ENCODE measurements around the gene VSTM5.
A peak's percentile ranks its signal among the peaks of the same experiment; 100 is the strongest.
"Not testable (repeated sequence)": the region's sequence is repeated elsewhere in the genome, so short reads cannot be mapped to it uniquely, and the experiment has no call there.

The VSTM5 gene, protein sequence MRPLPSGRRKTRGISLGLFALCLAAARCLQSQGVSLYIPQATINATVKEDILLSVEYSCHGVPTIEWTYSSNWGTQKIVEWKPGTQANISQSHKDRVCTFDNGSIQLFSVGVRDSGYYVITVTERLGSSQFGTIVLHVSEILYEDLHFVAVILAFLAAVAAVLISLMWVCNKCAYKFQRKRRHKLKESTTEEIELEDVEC

DNA sequence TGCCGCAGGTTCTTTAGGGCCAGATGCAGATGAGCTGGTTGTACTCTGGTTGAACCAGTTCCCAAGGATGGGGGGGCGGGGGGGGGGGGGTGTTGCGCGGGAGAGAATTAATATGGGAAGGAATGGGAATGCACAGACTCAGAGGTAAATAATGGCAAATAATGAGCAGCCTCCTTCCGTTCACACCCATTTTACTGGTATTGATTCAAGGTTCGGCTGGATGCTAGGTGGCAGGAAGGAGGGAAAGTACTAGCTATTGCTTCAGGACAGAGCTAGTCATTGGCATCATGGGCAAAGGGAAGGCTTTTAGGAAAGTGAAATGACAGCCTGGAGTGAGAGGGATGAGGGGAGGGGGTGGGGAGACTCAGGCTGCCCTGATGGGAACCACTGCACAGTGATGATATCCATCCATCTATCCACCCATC is at the start of gene VSTM5:
VSTM5 (minus strand) TSS at position 25 of the 425 bp plus-strand sequence. CDS start 116 bp downstream, outside the sequence.
- DNase-seq (ENCODE audit: low spot score): no peak

DNA sequence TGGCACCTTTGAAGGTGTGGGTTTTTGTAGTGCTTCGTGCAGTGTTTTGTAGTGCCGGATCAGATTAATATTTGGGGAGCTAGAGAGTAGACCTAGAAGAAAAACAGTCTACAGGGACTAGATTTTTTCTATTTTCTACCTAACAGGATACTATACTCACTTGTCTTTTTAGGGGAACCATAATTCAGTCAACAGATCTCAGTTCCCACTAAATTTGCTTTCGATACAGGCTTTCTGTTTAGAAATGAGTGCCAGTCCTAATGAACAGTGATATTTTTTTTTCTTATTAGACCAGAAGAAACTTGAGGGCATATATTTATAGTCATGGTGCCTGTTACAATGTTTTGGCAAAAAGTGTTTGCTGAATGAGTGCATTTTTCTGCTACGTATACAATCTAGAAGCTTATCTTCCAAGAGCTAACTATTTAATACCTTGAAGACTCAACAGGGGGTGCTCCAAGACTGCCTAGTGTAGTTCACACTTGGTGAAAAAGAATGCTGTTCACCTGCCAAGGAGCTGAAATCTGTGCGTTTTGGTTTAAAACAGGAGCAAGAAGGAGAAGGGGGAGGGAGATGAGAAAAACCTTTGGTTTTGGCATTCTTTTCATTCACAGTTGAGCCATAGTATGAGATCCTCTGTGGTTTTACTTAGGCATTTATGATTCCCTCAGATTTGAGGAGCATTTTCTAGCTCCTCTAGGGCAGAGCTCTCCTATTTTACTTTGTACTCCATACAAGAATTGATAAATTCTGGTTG is 44.9 kb upstream of the VSTM5 start:
- DNase-seq (ENCODE audit: low spot score): peak; percentile 61

GRCh38 chr11:93890391-93891051 is 40.1 kb upstream of the VSTM5 start:
- DNase-seq (ENCODE audit: low spot score): no peak

- DNase-seq (ENCODE audit: low spot score): no peak
Measured at GRCh38 chr11:93887111-93887510, 36.7 kb upstream of the VSTM5 start.

DNA sequence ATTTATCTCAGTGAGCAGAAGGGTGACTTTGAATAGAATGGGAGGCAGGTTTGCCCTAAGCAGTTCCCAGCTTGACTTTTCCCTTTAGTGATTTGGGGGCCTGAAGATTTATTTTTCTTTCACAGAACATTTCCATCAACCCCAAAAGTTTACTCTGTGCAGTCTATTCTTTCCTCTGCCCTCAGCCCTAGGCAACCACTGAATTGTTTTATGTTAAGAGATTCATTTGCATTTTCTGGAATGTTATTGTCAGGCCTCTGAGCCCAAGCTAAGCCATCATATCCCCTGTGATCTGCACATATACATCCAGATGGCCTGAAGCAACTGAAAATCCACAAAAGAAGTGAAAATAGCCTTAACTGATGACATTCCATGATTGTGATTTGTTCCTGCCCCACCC is 28.7 kb upstream of the VSTM5 start:
- not testable (repeated sequence) for DNase-seq (ENCODE audit: low spot score)

DNA sequence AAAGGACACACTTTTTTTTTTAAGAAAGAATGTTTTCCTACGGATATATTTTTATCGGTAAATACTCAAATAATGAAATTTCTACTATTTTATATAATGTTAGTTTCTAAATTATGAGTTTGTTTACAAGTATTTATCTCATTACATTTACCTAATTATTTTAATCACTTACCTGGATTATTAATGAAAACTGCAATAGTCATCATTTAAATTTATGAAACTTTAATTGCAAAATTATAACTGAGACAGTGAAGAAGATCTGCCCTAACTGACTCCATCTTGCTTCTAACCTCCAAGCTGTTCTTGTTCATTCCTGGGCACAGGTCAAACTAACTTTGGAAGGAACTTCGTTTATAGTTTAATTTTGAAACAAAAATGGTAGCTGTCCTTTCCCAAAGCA is 25.2 kb upstream of the VSTM5 start:
- no peak for DNase-seq (ENCODE audit: low spot score)

- DNase-seq (ENCODE audit: low spot score): no peak
Measured at GRCh38 chr11:93871526-93871925, 21.1 kb upstream of the VSTM5 start.

DNA sequence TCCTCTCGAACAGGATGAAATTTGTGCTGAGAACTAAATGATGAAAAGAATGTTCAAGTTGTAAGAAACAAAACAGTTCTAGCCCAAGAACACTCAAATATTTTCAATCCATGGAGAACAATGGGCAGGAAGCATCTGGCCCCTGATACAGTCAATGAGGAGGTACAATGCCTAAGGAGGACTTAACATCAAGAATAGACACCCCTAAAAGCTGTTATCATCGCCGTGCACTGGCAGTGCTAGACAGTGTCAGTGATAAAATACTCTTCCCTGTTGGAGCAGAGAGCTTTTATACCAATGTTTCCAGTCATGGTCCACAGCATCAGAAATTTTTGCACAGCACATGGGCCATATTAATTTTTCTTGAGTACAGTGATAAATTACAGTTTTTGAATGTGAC is 20.2 kb upstream of the VSTM5 start:
- no peak for DNase-seq (ENCODE audit: low spot score)

- DNase-seq (ENCODE audit: low spot score): no peak
Measured at GRCh38 chr11:93869830-93870229, 19.4 kb upstream of the VSTM5 start.

DNA sequence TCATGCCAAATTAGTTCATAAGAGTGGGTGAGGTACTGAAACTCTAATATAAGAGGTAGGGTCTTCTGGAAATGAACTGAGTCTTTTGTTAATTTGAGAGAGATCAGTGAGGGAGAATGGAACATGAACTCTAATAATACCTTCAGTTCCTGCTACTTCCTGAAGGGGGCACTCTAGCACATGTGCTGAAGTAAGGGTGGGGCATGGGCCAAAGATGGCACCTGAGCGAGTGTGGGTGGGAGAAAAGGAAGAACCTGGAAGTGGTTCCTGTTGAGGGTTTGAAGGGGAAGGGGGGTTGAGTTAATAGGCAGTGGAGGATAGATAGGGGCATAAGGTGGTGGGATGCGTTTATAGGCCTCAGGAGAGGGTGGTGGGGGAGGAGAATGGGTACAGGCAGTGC is 18.0 kb upstream of the VSTM5 start:
- DNase-seq (ENCODE audit: low spot score): peak; percentile 30

DNA sequence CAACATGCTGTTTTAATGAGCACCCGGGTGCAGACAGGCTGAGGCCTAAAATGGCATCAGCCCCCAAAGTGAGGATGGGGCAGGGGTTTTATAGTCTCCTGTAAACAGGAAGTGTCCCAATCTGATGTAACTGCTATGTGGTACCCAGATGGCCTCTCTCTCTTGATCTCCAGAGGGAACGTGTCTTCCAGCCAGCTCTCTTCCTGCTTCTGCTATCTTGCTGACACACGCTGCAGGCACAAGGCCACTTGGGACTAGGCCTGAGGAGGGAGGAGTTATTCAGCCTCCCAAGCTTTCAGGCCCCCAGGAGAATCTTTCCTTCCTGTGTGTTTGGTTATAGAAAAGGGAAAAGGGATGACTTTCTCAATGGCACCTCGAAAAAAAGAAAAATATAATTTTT is 11.4 kb upstream of the VSTM5 start:
- no peak for DNase-seq (ENCODE audit: low spot score)

DNA sequence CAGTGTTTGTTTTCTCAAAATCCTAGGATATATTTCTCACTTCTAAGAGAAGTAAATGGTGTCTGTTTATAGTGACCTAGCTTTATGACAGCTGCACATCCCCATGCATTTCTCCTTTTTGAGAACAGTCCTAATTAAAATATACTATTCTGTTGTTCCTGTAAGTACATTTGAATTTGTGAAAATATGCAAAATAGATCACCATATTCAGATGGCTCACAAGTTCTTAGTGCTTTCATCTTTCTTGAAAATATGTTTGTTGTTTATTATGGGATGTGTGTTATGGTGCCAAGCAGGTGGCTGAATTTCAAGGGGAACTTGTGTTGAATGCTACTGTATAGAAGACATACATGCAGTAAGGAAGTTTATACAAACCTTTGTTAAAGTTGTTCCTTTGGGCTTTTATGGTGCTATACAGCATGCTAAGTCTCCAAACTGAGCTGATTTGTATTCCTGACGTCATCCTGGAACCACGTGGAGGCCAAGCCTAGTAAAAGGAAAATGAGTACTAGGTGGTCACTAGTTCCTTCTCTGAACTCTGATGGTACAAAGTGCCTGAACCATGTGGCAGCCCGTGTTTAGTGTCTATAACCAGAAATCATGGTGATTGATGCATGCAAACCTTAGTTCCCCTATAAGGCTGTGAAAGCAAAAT is 7.8 kb upstream of the VSTM5 start:
- DNase-seq (ENCODE audit: low spot score): no peak

GRCh38 chr11:93857413-93858120 is 7.1 kb upstream of the VSTM5 start:
- DNase-seq (ENCODE audit: low spot score): no peak

DNA sequence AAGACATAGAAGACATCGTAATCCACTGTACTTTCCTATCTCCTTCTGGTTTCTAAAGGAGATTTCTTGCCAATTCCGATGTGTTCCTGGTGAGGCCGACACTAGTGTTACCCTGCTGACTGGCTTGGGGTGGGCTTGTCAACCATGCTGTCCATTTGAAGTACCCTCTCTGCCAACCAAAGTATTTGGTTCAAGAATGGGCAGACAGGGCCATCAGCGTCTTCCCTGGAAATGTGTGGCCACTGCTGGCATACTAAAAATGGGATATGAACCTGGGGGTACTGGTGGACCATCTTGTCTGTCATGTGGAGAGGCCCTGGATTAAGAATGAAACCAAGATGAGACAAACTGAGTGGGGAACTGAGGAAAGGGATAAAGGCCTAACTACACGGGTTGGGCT is 1.8 kb upstream of the VSTM5 start:
- no peak for DNase-seq (ENCODE audit: low spot score)

DNA sequence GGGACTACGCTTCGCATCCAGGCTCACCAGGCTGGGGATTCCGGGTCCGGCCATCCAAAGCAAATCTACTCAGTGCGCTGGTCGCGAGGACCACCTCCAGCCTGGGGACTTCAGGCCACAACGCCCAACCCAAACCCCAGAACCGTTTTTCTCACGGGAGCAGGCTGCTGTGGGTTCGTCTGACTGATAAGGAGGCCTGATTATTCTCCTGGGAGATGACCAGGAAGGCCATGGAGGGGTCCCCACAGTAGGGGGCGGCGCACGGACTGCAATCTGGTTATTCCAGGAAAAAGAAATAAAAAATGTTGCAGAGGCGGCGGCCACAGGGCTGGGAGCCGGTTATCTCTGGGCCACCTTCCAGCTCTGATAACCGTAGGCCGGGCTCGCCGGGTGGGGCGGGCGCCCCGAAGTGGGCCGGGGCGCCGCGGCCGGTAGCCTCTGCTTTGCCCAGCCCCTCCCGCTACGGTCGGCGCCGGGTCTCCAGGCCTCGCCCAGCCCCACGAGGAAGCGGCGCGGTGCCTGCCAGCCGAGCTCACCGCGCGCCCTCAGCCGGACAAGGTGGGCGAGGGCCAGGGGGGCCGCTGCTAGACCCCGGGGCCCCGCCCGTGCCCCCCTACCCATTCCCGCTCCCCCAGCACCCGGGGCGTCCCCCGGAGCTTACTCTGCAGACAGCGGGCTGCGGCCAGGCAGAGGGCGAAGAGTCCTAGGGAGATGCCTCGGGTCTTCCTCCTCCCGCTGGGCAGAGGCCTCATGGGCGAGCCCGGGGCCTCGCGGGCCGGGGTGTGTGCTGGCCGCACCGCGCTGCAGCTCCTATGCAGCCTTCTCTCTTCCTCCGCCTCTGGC is 446 bp downstream of the VSTM5 start:
- DNase-seq (ENCODE audit: low spot score): no peak

DNA sequence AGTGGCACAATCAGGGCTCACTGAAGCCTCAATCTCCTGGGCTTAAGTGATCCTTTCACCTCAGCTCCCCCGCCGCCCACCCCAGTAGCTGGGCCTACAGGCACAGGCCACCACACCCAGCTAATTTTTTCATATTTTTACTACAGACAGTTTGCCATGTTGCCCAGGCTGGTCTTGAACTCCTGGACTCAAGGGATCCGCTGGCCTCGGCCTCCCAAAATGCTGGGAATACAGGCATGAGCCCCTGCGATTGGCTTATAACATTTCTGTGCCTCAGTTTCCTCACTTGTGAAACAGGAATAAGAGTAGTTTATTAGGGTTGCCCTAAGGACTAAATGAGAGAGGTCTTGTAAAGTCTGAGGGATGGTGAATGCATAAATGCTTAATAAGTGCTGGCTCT is 1.2 kb downstream of the VSTM5 start:
- no peak for DNase-seq (ENCODE audit: low spot score)

GRCh38 chr11:93846411-93846810 is 4.0 kb downstream of the VSTM5 start:
- DNase-seq (ENCODE audit: low spot score): no peak

- no peak for DNase-seq (ENCODE audit: low spot score)
Measured at GRCh38 chr11:93845181-93846092, 5.0 kb downstream of the VSTM5 start.

GRCh38 chr11:93844568-93844967 is 5.8 kb downstream of the VSTM5 start:
- no peak for DNase-seq (ENCODE audit: low spot score)

GRCh38 chr11:93843906-93844305 is 6.5 kb downstream of the VSTM5 start:
- DNase-seq (ENCODE audit: low spot score): no peak
